Measurements from ENCODE around the gene XRCC5. TPM values are rescaled to one million over a fixed set of nuclear protein-coding genes. Genes with fewer than 3 reads are reported as not detected.

XRCC5 gene
- total and polyA plus RNA-seq, 10 of the 15 experiments (the other 5 are each of a cell fraction or from before 2014, with no cell fraction given), result 259 to 815 (median 530) TPM

- intact Hi-C loops (cut with micrococcal nuclease; ENCODE audit: unreplicated experiment) (no loop called here), in situ Hi-C loops (cut with MboI) (no loop called here)
- Histone ChIP-seq H3K4me2 (ENCODE audit: control insufficient read depth, insufficient read depth) (no peak overlapping the region; the same call in 1 of the 2 replicates), H3K27me3 (replicated peaks in 1 of 2; ENCODE audit: control insufficient read depth in 2 of 2, insufficient read depth in 2 of 2, low read length in 1 of 2) (no peaks in the 10 kb centered on the region), H4K20me1 (ENCODE audit: control insufficient read depth, insufficient read depth) (no peaks in the 10 kb centered on the region), H3K9ac (ENCODE audit: control insufficient read depth, insufficient read depth, low read length) (no peak overlapping the region), H3K36me3 (ENCODE audit: control insufficient read depth in 2 of 2, insufficient read depth in 2 of 2, low read length in 1 of 2) (no peaks in the 10 kb centered on the region; a peak in 1 of 4 replicates), H3K9me3 (replicated peaks; ENCODE audit: control insufficient read depth, insufficient read depth, low read length) (no peaks in the 10 kb centered on the region), H3K4me3 (no peak overlapping the region), H3K4me1 (ENCODE audit: control insufficient read depth, insufficient read depth, low read length) (0 out of 2 replicates have a peak, but pooled peaks cover 2% of the 10 kb centered on the region), H3K27ac (ENCODE audit: control insufficient read depth, insufficient read depth) (no peak overlapping the region), H2AFZ (ENCODE audit: control insufficient read depth, low read depth, low read length) (no peak overlapping the region), H3K79me2 (ENCODE audit: control insufficient read depth, insufficient read depth, low read length) (peaks cover 4% of the 10 kb centered on the region)
- no peak for FAIRE-seq
- BruUV-seq (replicated peaks), result no TSS peak
- CTCF ChIA-PET, result interaction anchor here (0.7 to 1.0 kb wide), 2 partner anchors 21 to 327 kb away, joined by 3 read pairs; no protein-coding TSS in a partner anchor
- POLR2A ChIA-PET, result interaction anchor here (0.6 kb wide), 1 partner anchor 33 kb away, joined by 5 read pairs; no protein-coding TSS in a partner anchor
- RAD21 ChIA-PET (ENCODE audit: unreplicated experiment), result interaction anchor here (1.1 kb wide), 1 partner anchor 20 kb away, joined by 3 read pairs; no protein-coding TSS in a partner anchor
- ATAC-seq, result no peak
- WGBS (ENCODE audit: insufficient coverage, insufficient replicate concordance, low lambda C conversion rate, missing lambda C conversion rate), result 92% methylated on average over 1 of the region's 1 CpG
- no peak for DNase-seq (ENCODE audit: low read depth, low spot score)
- SMC1A ChIA-PET (ENCODE audit: uncharacterized antibody, unreplicated experiment), result interaction anchor here (0.6 to 0.9 kb wide), 2 partner anchors 9 to 19 kb away, joined by 3 to 4 read pairs; no protein-coding TSS in a partner anchor
- TF ChIP-seq CBX5 (IDR thresholded peaks at IDR 0.05; ENCODE audit: low read depth), result no peak
- no peak for TF ChIP-seq JUND (IDR thresholded peaks at IDR 0.05; ENCODE audit: low read depth, low read length)
- TF ChIP-seq NR2F1 (conservative IDR thresholded peaks at IDR 0.05), result no peak
- no peak for TF ChIP-seq NFIC (IDR thresholded peaks at IDR 0.05; ENCODE audit: low read depth, low read length)
- TF ChIP-seq RCOR1 (conservative IDR thresholded peaks at IDR 0.05; ENCODE audit: low read depth, low read length), result no peak
- no peak for TF ChIP-seq NR2C2 (IDR thresholded peaks at IDR 0.05; ENCODE audit: borderline replicate concordance, control insufficient read depth, insufficient read length, low read depth)
- TF ChIP-seq TBL1XR1 (IDR thresholded peaks at IDR 0.05; ENCODE audit: low read depth, low read length), result no peak
- TF ChIP-seq SMAD5 (IDR thresholded peaks at IDR 0.05; ENCODE audit: low read depth), result no peak
- no peak for TF ChIP-seq ZBTB40 (IDR thresholded peaks at IDR 0.05; ENCODE audit: borderline replicate concordance)
- no peak for TF ChIP-seq ESRRA (IDR thresholded peaks at IDR 0.05; ENCODE audit: low read length)
- no peak for TF ChIP-seq PRDM15 (CRISPR knock-in tag; IDR thresholded peaks at IDR 0.05)
- no peak for TF ChIP-seq POLR2A (IDR thresholded peaks at IDR 0.05; ENCODE audit: low read depth, low read length)
- TF ChIP-seq ZBTB33 (IDR thresholded peaks at IDR 0.05), result no peak
- no peak for TF ChIP-seq TCF12 (IDR thresholded peaks at IDR 0.05; ENCODE audit: low read depth, low read length)
- no peak for TF ChIP-seq MEF2B (IDR thresholded peaks at IDR 0.05; ENCODE audit: partially characterized antibody, poor library complexity, severe bottlenecking)
- TF ChIP-seq PAX5 (IDR thresholded peaks at IDR 0.05; ENCODE audit: borderline replicate concordance, low read depth, low read length), result no peak
These were observed 30.4 kb upstream of the XRCC5 start for GRCh38 chr2:216078776-216079175.

Measured in GM12878 (cell line).